MM.1S (cell line): ENCODE data around the gene CHFR.

Experiments used
- DNase-seq: peaks from one replicate; pipeline ENCODE4 v3.0.0-alpha.2; 2015
- H2AFZ ChIP-seq: fragments of 300-600 bp; sonication (generic); 2 replicates; pipeline ENCODE4 v1.6.0; 2016; ENCODE audit warnings: antibody characterized with exemption, low read length
- H3F3A ChIP-seq: fragments of 300-600 bp; sonication (generic); 2 replicates; pipeline ENCODE4 v1.6.1; 2016; ENCODE audit warnings: mild to moderate bottlenecking, antibody characterized with exemption, low read length, moderate library complexity, mixed read lengths; ENCODE audit not compliant: insufficient read depth
- H3K27ac ChIP-seq: fragments of 300-600 bp; sonication (generic); 2 replicates; pipeline ENCODE4 v1.5.1; 2016; ENCODE audit warnings: mild to moderate bottlenecking, low read length
- H3K27me3 ChIP-seq: fragments of 300-600 bp; sonication (generic); replicated peaks from 2 replicates; pipeline ENCODE4 v1.6.0; 2016; ENCODE audit warnings: low read length; ENCODE audit not compliant: insufficient read depth
- H3K36me3 ChIP-seq: fragments of 300-600 bp; sonication (generic); replicated peaks from 2 replicates; pipeline ENCODE4 v1.6.1; 2016; ENCODE audit warnings: mild to moderate bottlenecking, low read length, mixed read lengths; ENCODE audit not compliant: insufficient read depth
- H3K4me1 ChIP-seq: fragments of 300-600 bp; sonication (generic); 2 replicates; pipeline ENCODE4 v1.6.1; 2016; ENCODE audit warnings: low read length, mixed read lengths
- H3K4me2 ChIP-seq: fragments of 300-600 bp; sonication (generic); 2 replicates; pipeline ENCODE4 v1.6.0; 2016; ENCODE audit warnings: low read depth, low read length
- H3K4me3 ChIP-seq: fragments of 300-600 bp; sonication (generic); 2 replicates; pipeline ENCODE4 v1.5.1; 2016; ENCODE audit warnings: low read length, mixed read lengths
- H3K79me2 ChIP-seq: fragments of 300-600 bp; sonication (generic); 2 replicates; pipeline ENCODE4 v1.6.1; 2016; ENCODE audit warnings: mixed run types, low read length, mixed read lengths
- H3K9ac ChIP-seq: fragments of 300-600 bp; sonication (generic); 2 replicates; pipeline ENCODE4 v1.6.1; 2016; ENCODE audit warnings: low read length, mixed read lengths
- H3K9me2 ChIP-seq: fragments of 300-600 bp; sonication (generic); replicated peaks from 2 replicates; pipeline ENCODE4 v1.6.1; 2016; ENCODE audit warnings: mild to moderate bottlenecking, low read length, mixed read lengths; ENCODE audit not compliant: insufficient read depth
- H3K9me3 ChIP-seq: fragments of 300-600 bp; sonication (generic); replicated peaks from 2 replicates; pipeline ENCODE4 v1.6.1; 2016; ENCODE audit warnings: mild to moderate bottlenecking, low read length, mixed read lengths; ENCODE audit not compliant: insufficient read depth
- H4K20me1 ChIP-seq: fragments of 300-600 bp; sonication (generic); 2 replicates; pipeline ENCODE4 v1.6.1; 2016; ENCODE audit warnings: mild to moderate bottlenecking, low read length, moderate library complexity, mixed read lengths; ENCODE audit not compliant: insufficient read depth
- EZH2 ChIP-seq: fragments of 300-600 bp; sonication (generic); optimal IDR thresholded peaks from 2 replicates; pipeline ENCODE3; 2017; ENCODE audit warnings: low read depth, mild to moderate bottlenecking, antibody characterized with exemption, low read length, mixed read lengths
- EZH2phosphoT487 ChIP-seq: fragments of 300-600 bp; sonication (generic); IDR thresholded peaks from 2 replicates; pipeline ENCODE4 v1.6.1; 2018; ENCODE audit warnings: antibody characterized with exemption, low read length
- TF ChIP-seq, protein P1 (sequence below): fragments of 300-600 bp; sonication (generic); IDR thresholded peaks from 2 replicates; pipeline ENCODE4 v1.5.1; 2016; ENCODE audit warnings: antibody characterized with exemption, low read length, mixed read lengths

Gene CHFR

GRCh38 chr12:132873724-132874123, 13.7 kb downstream of the CHFR start:
- Histone ChIP-seq H3K4me3 (no peak overlapping the region), H3K79me2 (no peaks in the 10 kb centered on the region), H4K20me1 (no peaks in the 10 kb centered on the region), H3K9me2 (no peaks in the 10 kb centered on the region), H3K36me3 (no peaks in the 10 kb centered on the region), H3F3A (no peaks in the 10 kb centered on the region), H2AFZ (no peak overlapping the region), H3K4me2 (no peak overlapping the region), H3K27ac (no peak overlapping the region), H3K4me1 (no peaks in the 10 kb centered on the region), H3K9ac (no peak overlapping the region), H3K9me3 (no peaks in the 10 kb centered on the region), H3K27me3 (no peaks in the 10 kb centered on the region)
- DNase-seq, result no peak
- TF ChIP-seq, protein P1, sequence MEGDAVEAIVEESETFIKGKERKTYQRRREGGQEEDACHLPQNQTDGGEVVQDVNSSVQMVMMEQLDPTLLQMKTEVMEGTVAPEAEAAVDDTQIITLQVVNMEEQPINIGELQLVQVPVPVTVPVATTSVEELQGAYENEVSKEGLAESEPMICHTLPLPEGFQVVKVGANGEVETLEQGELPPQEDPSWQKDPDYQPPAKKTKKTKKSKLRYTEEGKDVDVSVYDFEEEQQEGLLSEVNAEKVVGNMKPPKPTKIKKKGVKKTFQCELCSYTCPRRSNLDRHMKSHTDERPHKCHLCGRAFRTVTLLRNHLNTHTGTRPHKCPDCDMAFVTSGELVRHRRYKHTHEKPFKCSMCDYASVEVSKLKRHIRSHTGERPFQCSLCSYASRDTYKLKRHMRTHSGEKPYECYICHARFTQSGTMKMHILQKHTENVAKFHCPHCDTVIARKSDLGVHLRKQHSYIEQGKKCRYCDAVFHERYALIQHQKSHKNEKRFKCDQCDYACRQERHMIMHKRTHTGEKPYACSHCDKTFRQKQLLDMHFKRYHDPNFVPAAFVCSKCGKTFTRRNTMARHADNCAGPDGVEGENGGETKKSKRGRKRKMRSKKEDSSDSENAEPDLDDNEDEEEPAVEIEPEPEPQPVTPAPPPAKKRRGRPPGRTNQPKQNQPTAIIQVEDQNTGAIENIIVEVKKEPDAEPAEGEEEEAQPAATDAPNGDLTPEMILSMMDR, result no peak
- TF ChIP-seq EZH2 (no peak), EZH2phosphoT487 (no peak)

- H3K9ac ChIP-seq, result no peak overlapping the region
- DNase-seq, result no peak
- no peak overlapping the region for H3K4me3 ChIP-seq
- no peaks in the 10 kb centered on the region for H4K20me1 ChIP-seq
- H3K4me1 ChIP-seq, result no peaks in the 10 kb centered on the region
- H3K9me3 ChIP-seq, result no peaks in the 10 kb centered on the region
- no peak overlapping the region for H3K4me2 ChIP-seq
- H3K9me2 ChIP-seq, result no peaks in the 10 kb centered on the region
- TF ChIP-seq EZH2 (no peak), EZH2phosphoT487 (no peak)
- TF ChIP-seq, protein P1, result no peak
- H3F3A ChIP-seq, result no peaks in the 10 kb centered on the region
- no peak overlapping the region for H2AFZ ChIP-seq
- no peaks in the 10 kb centered on the region for H3K79me2 ChIP-seq
- H3K27ac ChIP-seq, result no peak overlapping the region
- H3K27me3 ChIP-seq, result no peaks in the 10 kb centered on the region
- H3K36me3 ChIP-seq, result no peaks in the 10 kb centered on the region
Measured at GRCh38 chr12:132872975-132873421, 14.4 kb downstream of the CHFR start.

DNA sequence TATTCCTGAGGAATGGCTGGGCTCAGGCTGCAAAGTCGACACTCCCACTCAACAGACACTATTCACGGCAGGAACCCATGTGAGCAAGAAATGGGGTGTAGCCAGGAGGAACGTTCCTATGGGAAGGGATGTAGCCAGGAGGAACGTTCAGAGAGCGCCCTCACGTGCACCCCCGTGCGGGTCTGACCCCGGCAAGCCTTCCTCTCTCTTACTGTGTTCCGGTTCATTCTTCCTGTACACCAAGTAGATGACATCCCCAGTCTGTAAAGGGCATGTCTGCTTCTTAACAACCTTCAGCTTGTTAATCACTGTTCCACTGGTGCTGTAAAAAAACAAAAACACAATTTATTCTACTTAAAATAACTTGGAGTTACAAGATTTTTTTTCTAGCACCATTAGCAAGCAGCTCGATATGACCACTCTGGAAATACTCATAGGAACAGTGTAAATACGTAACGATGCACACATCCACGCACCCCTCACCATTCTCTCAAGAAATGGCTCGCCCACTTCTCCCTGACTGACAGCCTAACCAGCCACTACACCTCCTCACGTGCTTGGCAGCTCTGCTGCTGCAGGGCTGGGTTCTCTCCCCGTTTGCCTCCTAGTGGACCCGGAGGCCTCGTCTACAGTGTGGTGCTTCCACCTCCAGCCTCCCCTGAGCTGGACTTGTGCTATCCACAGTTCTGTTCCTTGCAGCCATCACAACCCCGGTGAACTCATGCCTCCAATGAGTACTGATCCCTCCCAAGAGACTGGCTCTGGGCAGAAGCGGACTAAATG, 15.1 kb downstream of the CHFR start:
- no peak for TF ChIP-seq EZH2phosphoT487
- TF ChIP-seq EZH2, result no peak
- TF ChIP-seq, protein P1, result no peak
- Histone ChIP-seq H3K4me2 (no peak overlapping the region), H3K9ac (no peak overlapping the region), H3K9me2 (no peaks in the 10 kb centered on the region), H3F3A (no peaks in the 10 kb centered on the region), H3K27ac (no peak overlapping the region), H3K36me3 (no peaks in the 10 kb centered on the region), H3K4me3 (no peak overlapping the region), H3K9me3 (no peaks in the 10 kb centered on the region), H2AFZ (no peak overlapping the region), H3K4me1 (no peaks in the 10 kb centered on the region), H4K20me1 (no peaks in the 10 kb centered on the region), H3K27me3 (no peaks in the 10 kb centered on the region), H3K79me2 (no peaks in the 10 kb centered on the region)
- DNase-seq, result no peak
